HG03159 (cell line): ENCODE measurements around the gene WNT3A.
"Not testable (repeated sequence)": the region's sequence is repeated elsewhere in the genome, so short reads cannot be mapped to it uniquely, and the experiment has no call there.

Source experiments
- ATAC-seq: cut with Tn5 transposase; IDR thresholded peaks from one replicate; pipeline ENCODE4 v1.9.1; 2021; ENCODE audit warnings: mild to moderate bottlenecking, moderate library complexity; ENCODE audit not compliant: unreplicated experiment

WNT3A gene, protein sequence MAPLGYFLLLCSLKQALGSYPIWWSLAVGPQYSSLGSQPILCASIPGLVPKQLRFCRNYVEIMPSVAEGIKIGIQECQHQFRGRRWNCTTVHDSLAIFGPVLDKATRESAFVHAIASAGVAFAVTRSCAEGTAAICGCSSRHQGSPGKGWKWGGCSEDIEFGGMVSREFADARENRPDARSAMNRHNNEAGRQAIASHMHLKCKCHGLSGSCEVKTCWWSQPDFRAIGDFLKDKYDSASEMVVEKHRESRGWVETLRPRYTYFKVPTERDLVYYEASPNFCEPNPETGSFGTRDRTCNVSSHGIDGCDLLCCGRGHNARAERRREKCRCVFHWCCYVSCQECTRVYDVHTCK

DNA sequence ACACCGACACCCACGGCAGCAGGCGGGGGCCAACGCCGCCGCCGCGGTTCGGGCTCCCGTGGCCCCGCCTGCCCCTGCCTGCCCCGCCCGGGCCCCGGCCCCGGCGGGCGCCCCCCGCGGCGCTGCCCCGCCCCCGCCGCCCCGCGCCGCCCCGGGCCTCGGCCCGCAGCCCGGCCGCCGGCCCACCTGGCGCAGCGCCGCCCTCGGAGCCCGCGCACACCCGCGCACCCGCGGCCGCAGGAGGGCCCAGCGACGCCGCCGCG, at the start of gene WNT3A:
WNT3A (plus strand) TSS at position 213 of the 263 bp plus-strand sequence. CDS start 131 bp downstream, outside the sequence.
- no peak for ATAC-seq

DNA sequence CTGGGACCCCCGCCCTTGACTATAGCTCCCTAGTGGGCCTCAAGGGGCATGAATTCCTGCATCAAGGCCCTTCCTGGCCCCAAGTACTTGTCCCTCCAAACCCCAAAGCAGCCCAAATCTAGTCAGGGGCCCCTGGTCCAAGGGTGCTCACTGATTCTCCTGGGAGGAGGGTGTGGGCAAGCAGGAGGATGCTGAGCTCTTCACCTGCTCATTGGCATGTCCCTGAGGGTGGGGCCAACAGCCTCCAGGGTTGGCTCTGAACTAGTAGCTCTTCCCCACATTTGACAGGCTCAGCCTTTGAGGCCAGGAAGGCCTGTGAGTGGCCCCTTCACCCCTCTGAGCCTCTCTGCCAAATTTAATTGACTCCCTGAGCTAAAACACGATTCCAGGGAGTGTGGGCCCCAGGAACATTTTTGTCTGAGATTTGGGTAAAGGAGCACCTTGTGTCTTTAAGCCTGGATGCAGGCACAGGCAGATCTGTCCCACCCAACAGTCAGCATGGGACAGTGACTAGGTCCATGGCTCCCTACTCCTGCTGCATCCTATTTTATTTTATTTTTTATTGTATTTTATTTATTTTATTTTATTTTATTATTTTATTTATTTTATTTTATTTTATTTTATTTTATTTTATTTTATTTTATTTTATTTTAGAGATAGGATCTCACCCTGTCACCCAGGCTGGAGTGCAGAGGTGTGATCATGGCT, 48.0 kb upstream of the WNT3A start:
- ATAC-seq = no peak

DNA sequence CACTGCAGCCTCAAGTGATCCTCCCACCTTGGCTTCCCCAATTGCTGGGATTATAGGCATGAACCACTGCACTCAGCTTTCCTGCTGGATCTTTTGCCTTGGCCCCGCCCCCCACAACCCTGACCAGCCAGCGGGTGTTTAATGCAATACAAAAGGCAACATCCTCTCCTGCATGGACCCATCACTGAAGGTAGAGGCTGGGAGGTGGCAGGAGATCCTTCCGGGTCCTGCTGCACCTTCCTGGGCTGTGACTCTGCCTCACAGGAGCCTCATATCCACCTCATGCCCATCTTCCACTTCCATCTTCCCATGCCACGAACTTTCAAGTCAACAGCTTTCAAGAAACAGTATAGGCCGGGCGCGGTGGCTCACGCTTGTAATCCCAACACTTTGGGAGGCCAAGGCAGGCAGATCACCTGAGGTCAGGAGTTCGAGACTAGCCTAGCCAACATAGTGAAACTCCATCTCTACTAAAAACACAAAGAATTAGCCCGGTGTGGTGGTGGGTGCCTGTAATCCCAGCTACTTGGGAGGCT, 47.4 kb upstream of the WNT3A start:
- no peak for ATAC-seq

DNA sequence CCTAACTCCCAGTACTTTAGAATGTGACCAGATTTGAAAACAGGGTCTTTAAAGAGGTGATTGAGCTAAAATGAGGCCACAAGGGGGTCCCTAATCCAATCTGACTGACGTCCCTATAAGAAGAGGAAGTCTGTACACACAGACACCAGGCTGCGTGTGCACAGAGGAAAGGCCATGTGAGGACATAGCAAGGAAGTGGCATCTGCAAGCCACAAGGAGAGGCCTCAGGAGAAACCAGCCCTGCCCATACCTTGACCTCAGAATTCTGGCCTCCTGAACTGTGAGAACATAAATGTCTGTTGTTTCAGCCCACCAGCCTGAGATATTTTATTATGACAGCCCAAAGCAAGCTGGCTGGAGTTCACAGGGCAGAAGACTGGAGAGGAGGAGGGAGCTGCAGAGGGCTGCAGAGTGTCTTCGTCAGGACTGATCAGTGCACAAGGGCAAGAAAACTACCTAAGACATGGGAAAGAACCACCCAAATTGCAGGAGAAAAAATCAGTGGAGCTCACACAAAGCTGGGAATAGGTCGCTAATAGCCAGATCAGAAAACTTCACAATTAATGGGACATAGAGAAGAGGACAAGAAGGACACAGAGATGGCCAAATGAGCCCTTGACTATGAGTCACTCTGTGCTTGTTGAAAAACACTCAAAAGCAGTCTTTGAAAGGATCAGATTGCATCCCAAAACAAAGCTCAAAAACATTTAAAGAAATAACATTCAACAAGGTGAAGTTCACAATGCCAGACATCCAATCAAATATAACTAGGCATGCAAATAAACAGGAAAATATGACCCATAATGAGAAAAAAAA, 44.9 kb upstream of the WNT3A start:
- ATAC-seq = no peak

DNA sequence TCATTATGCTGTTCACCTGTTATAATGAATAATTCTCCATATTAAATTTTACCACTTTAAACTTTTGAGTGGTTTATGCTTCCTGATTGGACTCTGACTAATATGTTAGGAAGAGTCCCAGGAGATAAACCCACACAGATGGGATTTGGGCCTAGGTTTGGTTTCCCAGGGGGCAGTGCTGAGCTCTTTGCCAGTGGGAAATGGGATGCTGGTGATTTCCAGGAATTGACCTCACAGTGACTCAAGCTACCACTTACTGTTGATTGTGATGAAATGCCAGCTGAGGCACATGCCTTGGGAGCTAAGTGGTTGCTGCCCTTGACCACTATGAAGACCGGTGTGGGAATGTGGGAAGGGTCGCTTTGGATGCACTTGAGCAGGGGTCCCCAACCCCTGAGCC, 40.1 kb upstream of the WNT3A start:
- ATAC-seq = not testable (repeated sequence)

DNA sequence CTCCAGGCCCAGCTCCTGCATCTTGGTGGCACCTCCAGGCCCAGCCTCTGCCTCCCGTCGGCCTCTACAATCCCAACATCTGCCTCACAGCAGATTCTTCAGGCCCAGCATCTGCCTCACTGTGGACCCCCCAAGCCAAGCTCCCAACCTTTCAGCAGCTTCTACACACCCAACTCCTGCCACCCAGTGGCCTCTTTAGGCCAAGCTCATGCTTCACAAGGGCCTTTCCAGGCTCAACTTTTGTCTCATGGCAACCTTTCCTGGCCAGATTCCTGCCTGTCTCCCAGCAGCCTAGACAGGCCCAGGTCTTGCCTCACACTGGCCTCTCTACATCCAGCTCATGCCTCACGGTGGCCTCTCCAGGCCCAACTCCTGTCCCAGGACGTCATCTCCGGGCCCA, 39.0 kb upstream of the WNT3A start:
- ATAC-seq = not testable (repeated sequence)

DNA sequence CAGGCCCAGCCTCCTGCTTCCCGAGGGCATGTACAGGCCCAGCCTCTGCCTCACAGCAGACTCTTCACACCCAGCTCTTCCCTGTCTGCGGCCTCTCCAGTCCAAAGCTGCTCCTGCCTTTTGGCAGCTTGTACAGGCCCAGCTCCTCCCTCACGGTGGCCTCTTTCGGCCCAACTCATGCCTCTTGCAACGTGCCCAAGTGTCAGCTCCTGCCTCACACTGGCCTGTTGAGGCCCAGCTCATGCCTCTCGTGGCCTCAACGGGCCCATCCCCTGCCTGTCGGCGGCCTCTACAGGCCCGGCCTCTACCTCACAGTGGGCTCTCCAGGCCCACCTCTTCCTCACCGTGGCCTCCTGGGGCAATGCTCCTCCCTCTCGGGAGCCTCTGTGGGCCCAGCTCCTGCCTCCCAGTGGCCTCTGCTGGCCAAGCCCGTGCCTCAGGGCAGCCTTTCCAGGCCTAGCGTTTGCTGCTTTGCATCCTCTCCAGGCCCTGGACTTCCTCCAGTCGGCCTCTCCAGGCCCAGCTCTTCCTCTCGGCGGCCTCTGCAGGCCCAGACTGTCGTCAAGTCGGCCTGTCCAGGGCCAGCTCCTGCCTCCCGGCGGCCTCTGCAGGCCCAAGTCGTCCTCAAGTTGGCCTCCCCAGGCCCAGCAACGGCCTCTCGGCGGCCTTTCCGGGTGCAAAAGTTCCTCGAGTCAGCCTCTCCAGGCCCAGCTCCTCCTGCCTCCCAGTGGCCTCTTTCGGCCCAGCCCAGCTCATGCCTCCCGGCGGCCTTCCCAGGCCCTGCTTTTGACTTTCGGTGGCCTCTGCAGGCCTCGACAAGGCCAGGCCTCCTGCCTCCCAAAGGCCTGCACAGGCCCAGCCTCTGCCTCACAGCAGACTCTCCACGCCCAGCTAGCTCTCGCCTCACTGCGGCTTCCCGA, 36.5 kb upstream of the WNT3A start:
- not testable (repeated sequence) for ATAC-seq

DNA sequence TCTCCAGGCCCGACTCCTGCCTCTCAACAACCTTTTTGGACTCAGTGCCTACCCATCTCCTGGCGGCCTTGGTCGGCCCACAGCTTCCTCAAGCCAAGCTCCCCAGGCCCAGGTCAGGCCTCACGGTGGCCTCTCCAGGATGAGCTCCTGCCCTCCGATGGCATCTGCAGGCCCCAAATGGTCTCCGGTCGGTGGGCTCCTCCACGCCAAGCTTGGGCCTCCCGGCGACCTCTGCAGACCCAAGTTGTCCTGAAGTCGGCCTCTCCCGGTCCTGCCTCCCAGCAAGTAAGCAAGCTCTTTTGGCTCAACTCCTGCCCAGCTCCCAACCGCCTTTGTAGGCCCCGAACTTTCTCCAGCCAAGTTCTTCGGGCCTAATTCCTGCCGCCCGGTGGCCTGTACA, 35.6 kb upstream of the WNT3A start:
- not testable (repeated sequence) for ATAC-seq

DNA sequence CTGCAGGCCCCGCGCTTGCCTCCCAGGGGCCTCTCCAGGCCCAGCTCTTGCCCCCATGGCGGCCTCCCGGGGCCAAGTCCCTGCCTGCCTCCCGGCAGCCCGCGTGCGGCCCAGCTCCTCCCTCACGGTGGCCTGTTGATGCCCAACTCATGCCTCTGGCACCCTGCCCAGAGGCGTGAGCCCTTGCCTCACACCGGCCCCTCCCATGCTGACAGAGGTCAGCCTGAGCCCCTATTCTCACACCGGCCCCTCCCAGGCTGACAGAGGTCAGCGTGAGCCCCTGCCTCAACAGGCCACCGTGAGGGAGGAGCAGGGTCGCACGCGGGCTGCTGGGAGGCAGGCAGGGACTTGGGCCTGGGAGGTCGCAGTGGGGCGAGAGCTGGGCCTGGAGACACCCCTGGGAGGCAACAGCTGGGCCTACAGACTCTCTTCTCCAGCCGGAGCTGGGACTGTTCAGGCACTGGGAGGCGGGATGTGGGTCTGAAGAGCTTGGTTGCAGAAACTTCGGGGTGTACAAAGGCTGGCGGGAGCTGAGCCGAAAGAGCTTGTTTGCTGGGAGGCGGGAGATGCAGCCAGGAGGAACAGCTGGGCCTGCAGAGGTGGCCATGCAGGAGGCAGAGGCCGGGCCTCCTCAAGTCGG, 35.0 kb upstream of the WNT3A start:
- ATAC-seq = not testable (repeated sequence)

DNA sequence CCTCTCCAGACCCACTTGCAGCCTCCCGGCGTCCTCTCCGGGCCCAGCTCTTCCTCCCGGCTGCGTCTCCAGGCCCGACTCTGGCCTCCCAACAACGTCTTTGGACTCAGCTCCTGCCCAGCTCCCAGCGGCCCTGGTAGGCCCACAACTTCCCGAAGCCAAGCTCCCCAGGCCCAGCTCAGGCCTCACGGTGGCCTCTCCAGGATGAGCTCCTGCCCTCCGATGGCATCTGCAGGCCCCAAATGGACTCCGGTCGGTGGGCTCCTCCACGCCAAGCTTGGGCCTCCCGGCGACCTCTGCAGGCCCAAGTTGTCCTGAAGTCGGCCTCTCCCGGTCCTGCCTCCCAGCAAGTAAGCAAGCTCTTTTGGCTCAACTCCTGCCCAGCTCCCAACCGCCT, 34.5 kb upstream of the WNT3A start:
- not testable (repeated sequence) for ATAC-seq

DNA sequence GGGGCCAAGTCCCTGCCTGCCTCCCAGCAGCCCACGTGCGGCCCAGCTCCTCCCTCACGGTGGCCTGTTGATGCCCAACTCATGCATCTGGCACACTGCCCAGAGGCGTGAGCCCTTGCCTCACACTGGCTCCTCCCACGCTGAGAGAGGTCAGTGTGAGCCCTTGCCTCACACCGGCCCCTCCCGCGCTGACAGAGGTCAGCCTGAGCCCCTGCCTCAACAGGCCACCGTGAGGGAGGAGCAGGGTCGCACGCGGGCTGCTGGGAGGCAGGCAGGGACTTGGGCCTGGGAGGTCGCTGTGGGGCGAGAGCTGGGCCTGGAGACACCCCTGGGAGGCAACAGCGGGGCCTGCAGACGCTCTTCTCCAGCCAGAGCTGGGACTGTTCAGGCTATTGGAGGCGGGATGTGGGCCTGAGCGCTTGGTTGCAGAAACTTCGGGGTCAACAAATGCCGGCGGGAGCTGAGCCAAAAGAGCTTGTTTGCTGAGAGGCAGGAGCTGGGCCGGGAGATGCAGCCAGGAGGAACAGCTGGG, 33.9 kb upstream of the WNT3A start:
- ATAC-seq = not testable (repeated sequence)

DNA sequence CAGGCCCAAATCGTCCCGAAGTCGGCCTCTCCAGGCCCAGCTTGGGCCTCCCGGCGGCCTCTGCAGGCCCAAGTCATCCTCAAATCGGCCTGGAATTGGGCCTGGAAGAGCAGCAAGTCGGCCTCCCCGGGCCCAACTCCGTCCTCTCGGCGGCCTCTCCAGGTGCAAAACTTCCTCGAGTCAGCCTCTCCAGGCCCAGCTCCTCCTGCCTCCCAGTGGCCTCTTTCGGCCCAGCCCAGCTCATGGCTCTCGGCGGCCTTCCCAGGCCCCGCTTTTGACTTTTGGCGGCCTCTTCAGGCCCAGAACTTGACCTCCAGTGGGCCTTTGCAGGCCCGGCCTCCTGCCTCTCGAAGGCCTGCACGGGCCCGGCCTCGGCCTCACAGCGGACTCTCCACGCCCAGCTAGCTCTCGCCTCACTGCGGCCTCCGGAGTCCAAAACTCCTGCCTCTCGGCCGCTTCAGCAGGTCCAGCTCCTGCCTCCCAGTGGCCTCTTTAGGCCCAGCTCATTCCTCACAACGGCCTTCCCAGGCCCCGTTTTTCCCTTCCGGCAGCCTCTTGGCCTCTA, 33.0 kb upstream of the WNT3A start:
- not testable (repeated sequence) for ATAC-seq

DNA sequence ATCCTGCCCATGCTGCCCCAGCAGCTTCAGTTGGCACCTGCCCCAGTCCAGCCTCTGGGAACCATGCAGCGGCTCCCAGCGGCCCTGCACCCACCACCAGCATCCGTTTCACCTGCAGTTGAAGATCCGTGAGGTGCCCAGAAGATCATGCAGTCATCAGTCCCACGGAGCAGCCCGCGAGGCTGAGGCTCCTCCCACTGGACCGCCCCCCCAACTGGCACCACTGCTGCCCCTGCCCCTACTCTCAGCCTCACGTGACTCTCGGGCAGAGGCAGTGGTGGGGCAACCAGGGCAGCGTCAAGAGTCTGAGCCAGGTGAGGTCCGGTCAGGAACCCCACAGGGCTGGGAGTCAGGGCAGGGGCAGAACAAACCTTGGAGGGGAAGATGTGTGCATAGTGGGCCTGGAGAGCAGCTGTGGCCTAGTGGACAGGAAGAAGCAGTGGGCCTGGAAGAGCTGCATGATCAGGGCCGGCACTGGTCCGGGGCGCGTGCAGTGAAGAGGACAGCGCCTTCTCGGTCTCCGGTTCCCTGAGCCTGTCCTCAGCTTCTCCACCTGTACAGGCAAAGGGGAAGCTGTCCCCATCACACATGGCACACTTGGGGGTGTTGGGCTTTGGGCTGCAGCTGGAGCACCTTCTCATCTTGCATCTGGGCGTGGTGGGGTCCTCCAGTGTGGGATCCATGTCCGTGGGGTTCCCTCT, 31.1 kb upstream of the WNT3A start:
- not testable (repeated sequence) for ATAC-seq

DNA sequence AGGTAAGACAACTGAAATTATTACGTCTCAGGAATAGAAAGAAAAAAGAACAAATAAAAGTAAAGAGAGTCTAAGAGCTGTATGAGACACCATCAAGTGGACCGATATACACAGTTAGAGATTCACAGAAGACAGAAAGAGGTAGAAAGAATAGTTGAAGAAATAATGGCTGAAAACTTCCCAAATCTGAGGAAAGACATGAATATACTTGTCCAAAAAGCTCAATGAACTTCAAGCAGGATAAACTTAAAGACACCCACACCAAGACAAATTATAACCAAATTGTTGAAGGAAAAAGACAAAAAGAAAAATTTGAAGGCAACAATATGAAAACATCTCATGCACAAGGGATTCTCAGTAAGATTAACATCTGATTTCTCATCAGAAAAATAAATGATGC, 19.6 kb upstream of the WNT3A start:
- ATAC-seq = no peak

DNA sequence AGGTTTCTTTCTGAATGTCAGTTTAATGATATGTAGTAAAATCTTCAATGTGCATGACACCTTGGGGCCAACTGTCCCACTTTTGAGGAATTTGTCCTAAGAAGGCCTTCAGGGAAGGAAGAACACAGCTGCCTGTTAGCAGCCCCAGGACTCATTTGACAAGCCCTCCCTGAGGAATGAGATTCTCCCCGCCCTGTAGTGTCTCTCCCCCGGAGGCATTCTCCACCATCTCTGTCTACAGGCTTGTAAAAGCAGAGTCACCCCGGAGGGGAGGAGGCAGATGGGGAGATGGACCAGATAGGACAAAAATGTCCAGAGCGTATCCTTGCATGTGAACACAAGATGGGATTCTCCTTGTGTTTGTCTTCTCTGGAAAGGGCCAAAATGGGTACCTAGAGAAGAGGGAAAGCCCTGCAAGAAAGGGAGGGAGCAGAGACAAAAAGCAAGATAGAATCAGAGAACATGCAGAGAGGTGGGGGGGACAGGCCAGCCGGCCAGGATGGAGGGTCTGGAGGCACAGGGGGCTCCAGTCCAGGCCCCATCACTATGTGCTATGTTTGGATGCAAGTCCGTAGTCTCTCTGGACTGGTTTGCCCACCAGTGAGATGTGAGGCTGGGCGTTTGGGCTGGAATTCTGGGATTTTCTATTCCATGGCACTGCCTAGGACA, 12.0 kb upstream of the WNT3A start:
- no peak for ATAC-seq

DNA sequence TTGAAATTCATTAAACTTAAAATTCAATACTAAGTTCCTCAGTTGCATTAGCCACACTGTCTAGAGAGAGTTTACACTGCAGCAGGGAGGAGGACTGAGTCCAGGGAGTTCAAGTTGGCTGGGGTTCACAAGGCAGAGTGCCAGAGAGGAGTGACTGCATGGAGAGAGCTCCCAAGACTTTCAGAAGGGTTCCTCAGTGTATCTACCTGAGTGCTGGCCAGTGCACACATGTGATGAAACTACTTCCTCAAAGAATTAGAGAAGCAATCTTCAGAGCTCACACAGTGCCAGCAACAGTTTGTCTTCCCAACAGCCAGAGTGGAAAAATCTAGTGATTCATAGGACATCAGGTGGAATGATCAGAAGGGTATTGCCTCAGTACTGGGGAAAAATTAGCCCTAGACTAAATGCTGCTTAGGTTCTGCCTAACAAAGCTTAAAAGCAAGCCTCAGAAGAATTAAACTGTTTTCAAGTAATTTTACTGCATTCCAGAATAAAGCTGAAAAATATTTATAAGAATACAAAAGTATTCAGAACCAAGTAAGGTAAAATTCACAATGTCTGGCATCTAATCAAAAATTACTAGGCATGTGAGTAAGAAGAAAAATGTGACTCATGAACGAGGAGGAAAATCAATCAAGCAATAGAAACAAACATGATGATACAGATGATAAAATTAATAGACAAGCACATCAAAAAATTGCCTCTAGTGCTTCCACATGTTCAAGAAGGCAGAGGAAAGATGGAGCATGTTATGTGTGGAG, 10.4 kb upstream of the WNT3A start:
- no peak for ATAC-seq

DNA sequence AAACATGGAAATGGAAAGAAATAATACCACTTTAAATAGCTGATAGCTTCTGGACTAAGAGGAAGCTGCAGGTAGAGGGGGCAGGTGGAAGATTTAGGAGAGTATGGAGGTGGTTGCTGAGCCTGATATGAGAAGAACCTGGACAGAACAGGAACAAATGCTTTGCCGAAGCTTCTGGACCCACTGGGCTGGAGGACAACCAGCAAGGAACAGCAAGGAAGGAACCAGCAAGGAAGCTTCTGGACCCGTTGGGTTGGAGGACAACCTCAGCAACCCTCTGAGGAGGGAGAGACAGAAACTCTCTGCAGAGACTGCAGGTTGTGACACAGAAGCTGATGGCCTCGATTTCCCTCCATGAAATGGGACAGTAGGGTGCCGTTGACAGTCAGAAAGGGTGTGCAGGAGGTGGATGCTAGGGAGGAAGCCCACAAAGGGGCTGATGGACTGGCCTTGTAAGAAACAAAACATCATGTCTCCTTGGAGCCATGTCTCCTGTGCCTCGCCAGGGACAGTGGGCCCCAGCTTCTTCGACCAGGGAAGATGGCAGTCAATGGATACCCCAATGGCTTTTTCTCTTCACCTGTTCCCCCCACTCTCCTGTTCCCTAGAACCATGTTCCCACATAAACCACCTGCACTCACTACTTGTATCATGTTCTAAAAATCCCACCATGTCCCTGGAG, 8.3 kb upstream of the WNT3A start:
- ATAC-seq = no peak
